ACHN (cell line): ENCODE measurements around the gene INPP4B.

Experiments used
- DNase-seq: peaks from one replicate; pipeline ENCODE4 v3.0.0-alpha.2; 2015
- in situ Hi-C: cut with HindIII; loops from 2 replicates; pipeline ENCODE4 v1.10.0; 2017; ENCODE audit warnings: low sequenced_read_pairs, low pct_ligation_motif_present, low pct_unique_long_range_greater_than_20kb

INPP4B gene

GRCh38 chr4:142563682-142564291 lies 282.3 kb downstream of the INPP4B start:
- DNase-seq, result peak; percentile 27

GRCh38 chr4:142559986-142560385 lies 286.1 kb downstream of the INPP4B start:
- in situ Hi-C loops, result no loop called here
- DNase-seq, result no peak

More at GRCh38 chr4:142563682-142564291, 282.3 kb downstream of the INPP4B start:
- in situ Hi-C loops, result no loop called here

- in situ Hi-C loops, result no loop called here
- DNase-seq, result no peak
Observed at GRCh38 chr4:142558851-142559250, 287.2 kb downstream of the INPP4B start.

GRCh38 chr4:142557239-142557801 lies 288.8 kb downstream of the INPP4B start:
- DNase-seq, result no peak

GRCh38 chr4:142556570-142557238 lies 289.4 kb downstream of the INPP4B start:
- no peak for DNase-seq
- in situ Hi-C loops, result no loop called here

More at GRCh38 chr4:142557239-142557801, 288.8 kb downstream of the INPP4B start:
- in situ Hi-C loops, result no loop called here

GRCh38 chr4:142556048-142556447 lies 290.1 kb downstream of the INPP4B start:
- in situ Hi-C loops, result no loop called here
- DNase-seq, result no peak

- in situ Hi-C loops, result no loop called here
Observed at GRCh38 chr4:142554412-142554811, 291.7 kb downstream of the INPP4B start.

GRCh38 chr4:142551517-142552305 lies 294.4 kb downstream of the INPP4B start:
- in situ Hi-C loops, result no loop called here
- no peak for DNase-seq

More at GRCh38 chr4:142554412-142554811, 291.7 kb downstream of the INPP4B start:
- DNase-seq, result no peak

- DNase-seq, result no peak
- in situ Hi-C loops, result no loop called here
Observed at GRCh38 chr4:142550965-142551364, 295.1 kb downstream of the INPP4B start.

GRCh38 chr4:142549726-142550463 lies 296.2 kb downstream of the INPP4B start:
- no peak for DNase-seq

GRCh38 chr4:142549248-142549647 lies 296.9 kb downstream of the INPP4B start:
- DNase-seq, result no peak
- in situ Hi-C loops, result no loop called here

More at GRCh38 chr4:142549726-142550463, 296.2 kb downstream of the INPP4B start:
- in situ Hi-C loops, result no loop called here

- in situ Hi-C loops, result no loop called here
- DNase-seq, result no peak
Observed at GRCh38 chr4:142548491-142548890, 297.6 kb downstream of the INPP4B start.

- in situ Hi-C loops, result no loop called here
- no peak for DNase-seq
Observed at GRCh38 chr4:142547974-142548373, 298.1 kb downstream of the INPP4B start.

GRCh38 chr4:142544594-142544993 lies 301.5 kb downstream of the INPP4B start:
- no peak for DNase-seq
- in situ Hi-C loops, result no loop called here

GRCh38 chr4:142544039-142544438 lies 302.1 kb downstream of the INPP4B start:
- in situ Hi-C loops, result no loop called here
- no peak for DNase-seq

GRCh38 chr4:142540483-142540804 lies 305.7 kb downstream of the INPP4B start:
- no peak for DNase-seq
- in situ Hi-C loops, result no loop called here

- in situ Hi-C loops, result no loop called here
- no peak for DNase-seq
Observed at GRCh38 chr4:142539796-142540482, 306.2 kb downstream of the INPP4B start.

- no peak for DNase-seq
- in situ Hi-C loops, result no loop called here
Observed at GRCh38 chr4:142535009-142535408, 311.1 kb downstream of the INPP4B start.
